Activated gamma-delta T cell treated with Interleukin-2 at 50 U/mL for 16 hours (primary cell): ENCODE measurements around the gene SLC44A5.
"Not testable (repeated sequence)": the region's sequence is repeated elsewhere in the genome, so short reads cannot be mapped to it uniquely, and the experiment has no call there.

Experiments used
- DNase-seq: peaks from one replicate; pipeline ENCODE4 v3.0.0-alpha.2; 2020

Gene SLC44A5

GRCh38 chr1:75444220-75444619 lies 166.7 kb downstream of the SLC44A5 start:
- no peak for DNase-seq

GRCh38 chr1:75440274-75440673 lies 170.6 kb downstream of the SLC44A5 start:
- no peak for DNase-seq

GRCh38 chr1:75438355-75438754 lies 172.6 kb downstream of the SLC44A5 start:
- no peak for DNase-seq

GRCh38 chr1:75431843-75432242 lies 179.1 kb downstream of the SLC44A5 start:
- no peak for DNase-seq

- no peak for DNase-seq
Observed at GRCh38 chr1:75430526-75430925, 180.4 kb downstream of the SLC44A5 start.

- no peak for DNase-seq
Observed at GRCh38 chr1:75426688-75427087, 184.2 kb downstream of the SLC44A5 start.

GRCh38 chr1:75425001-75425650 lies 185.8 kb downstream of the SLC44A5 start:
- no peak for DNase-seq

- no peak for DNase-seq
Observed at GRCh38 chr1:75423616-75424015, 187.3 kb downstream of the SLC44A5 start.

GRCh38 chr1:75423136-75423535 lies 187.8 kb downstream of the SLC44A5 start:
- DNase-seq = no peak

GRCh38 chr1:75421371-75421770 lies 189.5 kb downstream of the SLC44A5 start:
- DNase-seq = no peak

- no peak for DNase-seq
Observed at GRCh38 chr1:75415187-75415586, 195.7 kb downstream of the SLC44A5 start.

- DNase-seq = no peak
Observed at GRCh38 chr1:75412616-75413015, 198.3 kb downstream of the SLC44A5 start.

GRCh38 chr1:75404681-75405080 lies 206.2 kb downstream of the SLC44A5 start:
- not testable (repeated sequence) for DNase-seq

- DNase-seq = not testable (repeated sequence)
Observed at GRCh38 chr1:75403147-75403646, 207.7 kb downstream of the SLC44A5 start.

GRCh38 chr1:75400716-75401115 lies 210.2 kb downstream of the SLC44A5 start:
- DNase-seq = no peak

GRCh38 chr1:75396745-75397144 lies 214.2 kb downstream of the SLC44A5 start:
- DNase-seq = no peak

GRCh38 chr1:75396260-75396659 lies 214.7 kb downstream of the SLC44A5 start:
- DNase-seq = no peak

- no peak for DNase-seq
Observed at GRCh38 chr1:75394386-75395139, 216.4 kb downstream of the SLC44A5 start.

GRCh38 chr1:75392278-75392677 lies 218.6 kb downstream of the SLC44A5 start:
- no peak for DNase-seq

GRCh38 chr1:75375476-75376447 lies 235.2 kb downstream of the SLC44A5 start:
- not testable (repeated sequence) for DNase-seq

GRCh38 chr1:75373542-75374159 lies 237.3 kb downstream of the SLC44A5 start:
- DNase-seq = no peak

GRCh38 chr1:75366595-75366994 lies 244.3 kb downstream of the SLC44A5 start:
- no peak for DNase-seq

- no peak for DNase-seq
Observed at GRCh38 chr1:75361260-75361659, 249.7 kb downstream of the SLC44A5 start.
